ENCODE measurements around the gene NAPA. TPM values are rescaled to one million over a fixed set of nuclear protein-coding genes. Genes with fewer than 3 reads are reported as not detected.

NAPA gene
- total RNA-seq: 97.2 and 106 TPM in 2 replicates

GRCh38 chr19:47514869-47515588, at the start of gene NAPA:
TSS of gene NAPA (minus strand) at chr19:47515063. CDS start at chr19:47514940, 123 bp downstream.

GRCh38 chr19:47483800-47484690, 30.8 kb downstream of the NAPA start, which contains the start of gene KPTN:
TSS of gene KPTN (minus strand) at chr19:47484219. CDS start at chr19:47484160, 59 bp downstream.

DNA sequence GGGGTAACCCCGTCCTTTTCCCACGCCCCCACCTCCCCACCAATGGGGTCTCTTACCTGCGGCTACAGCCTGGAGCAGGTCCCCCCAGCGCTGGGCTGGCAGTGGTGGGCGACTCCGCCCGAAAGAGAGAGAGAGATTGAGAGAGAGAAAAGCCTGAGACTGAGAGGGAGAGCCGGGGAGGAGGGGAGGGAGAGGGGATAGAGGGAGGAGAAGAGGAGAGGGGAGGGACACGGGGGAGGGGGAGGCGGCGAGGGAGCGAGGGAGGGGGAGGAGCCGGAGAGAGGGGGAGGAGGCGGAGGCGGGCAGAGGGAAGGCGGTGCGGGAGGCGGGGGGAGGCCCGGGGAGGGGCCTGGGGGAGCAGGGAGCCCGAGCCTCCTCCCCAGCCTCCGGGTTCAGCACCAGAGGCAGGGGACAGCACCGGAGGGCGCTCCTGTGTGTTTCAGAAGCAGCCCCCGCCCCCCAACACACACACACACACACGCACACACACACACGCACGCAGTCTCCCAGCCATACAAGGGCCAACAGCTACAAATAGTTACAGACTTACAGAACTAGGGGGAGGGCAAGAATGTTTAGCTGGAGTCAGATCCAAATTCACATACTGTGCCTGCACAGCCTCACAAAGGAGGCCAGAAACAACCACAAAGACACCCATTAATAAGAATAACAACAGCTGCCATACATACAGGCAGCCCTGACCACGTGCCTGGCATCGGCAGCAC, 43.0 kb downstream of the NAPA start, which contains the start of gene SLC8A2:
SLC8A2 (minus strand) TSS at position 161 of the 725 bp plus-strand sequence. CDS start 5,490 bp downstream, outside the sequence.

Other genes starting within 250 kb of the NAPA start
- gene INAFM1, start 240.2 kb downstream of the NAPA start, total RNA-seq: 7.1 and 10.4 TPM in 2 replicates
- 0.15 and 0.17 TPM in 2 replicates for gene C5AR1, start 205.2 kb downstream of the NAPA start, total RNA-seq
- 0.30 TPM in 1 of 2 replicates, not detected in the other for gene C5AR2, start 182.9 kb downstream of the NAPA start, total RNA-seq
- gene DHX34, start 165.7 kb downstream of the NAPA start, total RNA-seq: 12.4 and 13.7 TPM in 2 replicates
- 6.7 and 7.7 TPM in 2 replicates for gene MEIS3, start 95.5 kb downstream of the NAPA start, total RNA-seq
- gene SLC8A2, start 43.2 kb downstream of the NAPA start, total RNA-seq: not detected in 2 replicates
- gene KPTN, start 30.8 kb downstream of the NAPA start, total RNA-seq: 6.4 and 10.9 TPM in 2 replicates
- gene ZNF541, start 58.1 kb upstream of the NAPA start, total RNA-seq: 0.15 TPM in 1 of 2 replicates, not detected in the other
- gene BICRA, start 94.1 kb upstream of the NAPA start, total RNA-seq: 4.3 and 4.4 TPM in 2 replicates
- gene EHD2, start 198.4 kb upstream of the NAPA start, total RNA-seq: 112 and 126 TPM in 2 replicates
- 168 and 169 TPM in 2 replicates for gene NOP53, start 230.5 kb upstream of the NAPA start, total RNA-seq